ENCODE data around the gene DAZL. TPM values are rescaled to one million over a fixed set of nuclear protein-coding genes. Genes with fewer than 3 reads are reported as not detected.
A peak's percentile ranks its signal among the peaks of the same experiment; 100 is the strongest.

Gene DAZL
- total and polyA plus RNA-seq, 9 of the 15 experiments (the other 6 are each of a cell fraction or from before 2014, with no cell fraction given): not detected

DNA sequence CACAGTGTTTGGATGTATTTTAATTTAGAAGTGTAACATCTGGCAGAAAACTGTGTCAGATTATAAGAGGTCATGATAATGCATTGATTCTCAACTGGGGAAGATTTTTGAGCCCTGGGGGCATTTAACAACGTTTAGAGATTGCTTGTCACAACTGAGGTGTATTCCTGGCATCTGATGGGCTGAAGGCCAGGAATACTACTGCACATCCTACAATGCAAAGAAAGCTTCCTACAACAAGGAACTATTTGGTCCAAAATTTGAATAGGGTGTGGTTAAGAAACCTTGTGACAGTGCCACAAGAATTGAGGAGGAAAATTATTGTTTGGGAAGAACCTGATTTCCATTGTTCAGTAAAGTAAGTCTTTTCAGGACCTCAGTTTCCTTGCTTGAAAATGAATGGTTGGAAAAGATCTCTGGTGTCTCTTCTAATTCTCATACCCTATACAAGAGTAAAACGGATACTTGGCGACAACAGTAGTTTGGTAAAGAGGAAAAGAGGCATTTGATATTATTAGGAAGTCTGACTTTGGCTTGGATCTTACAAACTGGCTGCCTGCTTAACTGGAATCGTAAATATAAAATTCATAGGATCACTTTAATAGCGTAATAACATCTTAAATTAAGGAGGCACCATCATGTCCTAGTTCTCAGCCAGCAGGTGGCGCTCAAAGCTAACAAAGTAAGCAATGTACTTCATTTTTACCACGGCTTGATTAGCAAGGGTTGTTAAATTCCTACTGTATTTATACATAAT is 4.3 kb downstream of the DAZL start (continued):
- peak; percentile 85 for TF ChIP-seq SMC3 (conservative IDR thresholded peaks at IDR 0.05; ENCODE audit: insufficient read depth, low read depth, low read length)
- TF ChIP-seq, protein P1, sequence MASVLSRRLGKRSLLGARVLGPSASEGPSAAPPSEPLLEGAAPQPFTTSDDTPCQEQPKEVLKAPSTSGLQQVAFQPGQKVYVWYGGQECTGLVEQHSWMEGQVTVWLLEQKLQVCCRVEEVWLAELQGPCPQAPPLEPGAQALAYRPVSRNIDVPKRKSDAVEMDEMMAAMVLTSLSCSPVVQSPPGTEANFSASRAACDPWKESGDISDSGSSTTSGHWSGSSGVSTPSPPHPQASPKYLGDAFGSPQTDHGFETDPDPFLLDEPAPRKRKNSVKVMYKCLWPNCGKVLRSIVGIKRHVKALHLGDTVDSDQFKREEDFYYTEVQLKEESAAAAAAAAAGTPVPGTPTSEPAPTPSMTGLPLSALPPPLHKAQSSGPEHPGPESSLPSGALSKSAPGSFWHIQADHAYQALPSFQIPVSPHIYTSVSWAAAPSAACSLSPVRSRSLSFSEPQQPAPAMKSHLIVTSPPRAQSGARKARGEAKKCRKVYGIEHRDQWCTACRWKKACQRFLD (CRISPR knock-in tag; IDR thresholded peaks at IDR 0.05): no peak
- peak; percentile 29; the same call in 1 of the 2 replicates for TF ChIP-seq FOXJ2 (tag; IDR thresholded peaks at IDR 0.05)
- 0 out of 2 replicates have a peak, but pooled peaks have one; percentile 33 for TF ChIP-seq ZNF24 (IDR thresholded peaks at IDR 0.05)
- TF ChIP-seq ZNF561 (CRISPR knock-in tag; conservative IDR thresholded peaks at IDR 0.05): no peak
- TF ChIP-seq, protein P2, sequence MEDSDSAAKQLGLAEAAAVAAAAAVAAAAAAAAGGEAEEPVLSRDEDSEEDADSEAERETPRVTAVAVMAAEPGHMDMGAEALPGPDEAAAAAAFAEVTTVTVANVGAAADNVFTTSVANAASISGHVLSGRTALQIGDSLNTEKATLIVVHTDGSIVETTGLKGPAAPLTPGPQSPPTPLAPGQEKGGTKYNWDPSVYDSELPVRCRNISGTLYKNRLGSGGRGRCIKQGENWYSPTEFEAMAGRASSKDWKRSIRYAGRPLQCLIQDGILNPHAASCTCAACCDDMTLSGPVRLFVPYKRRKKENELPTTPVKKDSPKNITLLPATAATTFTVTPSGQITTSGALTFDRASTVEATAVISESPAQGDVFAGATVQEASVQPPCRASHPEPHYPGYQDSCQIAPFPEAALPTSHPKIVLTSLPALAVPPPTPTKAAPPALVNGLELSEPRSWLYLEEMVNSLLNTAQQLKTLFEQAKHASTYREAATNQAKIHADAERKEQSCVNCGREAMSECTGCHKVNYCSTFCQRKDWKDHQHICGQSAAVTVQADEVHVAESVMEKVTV (CRISPR knock-in tag; IDR thresholded peaks at IDR 0.05): peak; percentile 90
